Measurements from ENCODE around the gene ZNF529. TPM values are rescaled to one million over a fixed set of nuclear protein-coding genes. Genes with fewer than 3 reads are reported as not detected.
"Not testable (repeated sequence)": the region's sequence is repeated elsewhere in the genome, so short reads cannot be mapped to it uniquely, and the experiment has no call there.

The ZNF529 gene
- total and polyA plus RNA-seq, 4 donors, result 1.4 to 9.5 (median 3.0) TPM

DNA sequence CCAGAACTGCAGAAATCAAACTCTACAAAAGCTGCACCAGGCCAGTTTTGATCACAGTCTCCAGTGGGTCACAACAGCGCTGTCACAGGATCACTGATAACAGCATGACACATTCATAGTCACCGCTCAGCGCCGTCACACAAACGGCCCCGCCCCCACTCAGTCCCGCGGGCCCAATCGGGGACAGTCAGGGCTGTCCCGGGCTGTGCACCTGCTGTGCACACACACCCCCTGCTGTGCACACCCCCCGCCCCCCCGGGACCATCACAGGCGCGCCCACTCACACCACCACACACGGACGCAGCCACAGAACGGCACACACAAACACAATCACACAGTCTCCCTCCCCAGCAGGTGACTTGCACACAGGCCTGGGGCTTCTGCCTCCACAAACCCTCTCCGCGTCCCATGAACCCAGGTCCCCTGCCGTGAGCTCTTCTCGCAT is 31.6 kb upstream of the ZNF529 start:
- WGBS, result 2% methylated on average over 21 of the region's 21 CpGs
- DNase-seq (ENCODE audit: low spot score), result peak; percentile 82
- TF ChIP-seq JUND (IDR thresholded peaks at IDR 0.05) (no peak), RAD21 (IDR thresholded peaks at IDR 0.05) (no peak), NR2F2 (IDR thresholded peaks at IDR 0.05) (no peak), SP1 (IDR thresholded peaks at IDR 0.05) (no peak), HNF4G (IDR thresholded peaks at IDR 0.05) (no peak), YY1 (IDR thresholded peaks at IDR 0.05) (no peak), ZBTB33 (IDR thresholded peaks at IDR 0.05) (no peak), TAF1 (conservative IDR thresholded peaks at IDR 0.05) (no peak)

DNA sequence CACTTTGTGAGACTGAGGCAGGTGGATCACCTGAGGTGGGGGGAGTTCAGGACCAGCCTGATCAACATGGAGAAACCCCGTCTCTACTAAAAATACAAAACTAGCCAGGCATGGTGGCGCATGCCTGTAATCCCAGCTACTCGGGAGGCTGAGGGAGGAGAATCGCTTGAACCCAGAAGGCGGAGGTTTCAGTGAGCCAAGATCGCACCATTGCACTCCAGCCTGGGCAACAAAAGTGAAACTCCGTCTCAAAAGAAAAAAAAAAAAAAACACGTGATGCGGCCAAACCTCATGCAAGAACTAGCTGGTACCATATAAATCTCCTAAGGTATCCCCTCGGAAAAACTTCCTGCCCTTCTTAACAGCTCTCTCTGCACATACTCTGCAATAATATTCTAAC is 29.6 kb upstream of the ZNF529 start:
- not testable (repeated sequence) for H3K27me3 ChIP-seq (ENCODE audit: control insufficient read depth in 4 of 4, insufficient read depth in 4 of 4, low read length in 3 of 4); H3K9ac ChIP-seq (ENCODE audit: low read depth in 1 of 2, low read length in 2 of 2); H3K27ac ChIP-seq (ENCODE audit: low read depth in 1 of 2, low read length in 2 of 2); H3K4me1 ChIP-seq (ENCODE audit: control insufficient read depth in 4 of 4, insufficient read depth in 4 of 4, low read length in 3 of 4); DNase-seq (ENCODE audit: low spot score); H3K36me3 ChIP-seq (ENCODE audit: control insufficient read depth in 4 of 4, insufficient read depth in 3 of 4, low read depth in 1 of 4, low read length in 3 of 4); H3K4me3 ChIP-seq (ENCODE audit: low read depth in 1 of 3, low read length in 3 of 3)
- peaks cover 10 to 59% (median 26%) of the 10 kb centered on the region in 4 donors for H3K9me3 ChIP-seq (ENCODE audit: control insufficient read depth in 4 of 4, low read length in 3 of 4)
- 96% methylated on average over 10 of the region's 10 CpGs for WGBS

More for the DNA sequence above, 31.6 kb upstream of the ZNF529 start:
- Histone ChIP-seq H3K27ac (ENCODE audit: low read depth in 1 of 2, low read length in 2 of 2) (peak overlapping the region; percentile 51 to 58), H3K27me3 (ENCODE audit: control insufficient read depth in 4 of 4, insufficient read depth in 4 of 4, low read length in 3 of 4) (no peaks in the 10 kb centered on the region), H3K9ac (ENCODE audit: low read depth in 1 of 2, low read length in 2 of 2) (no peak overlapping the region), H3K4me3 (ENCODE audit: low read depth in 1 of 3, low read length in 3 of 3) (peak overlapping the region; percentile 62 to 77 (median 63)), H3K36me3 (ENCODE audit: control insufficient read depth in 4 of 4, insufficient read depth in 3 of 4, low read depth in 1 of 4, low read length in 3 of 4) (peaks cover 0 to 6% (median under 1%) of the 10 kb centered on the region in 4 donors), H3K9me3 (ENCODE audit: control insufficient read depth in 4 of 4, low read length in 3 of 4) (peaks cover 12 to 60% (median 35%) of the 10 kb centered on the region in 4 donors), H3K4me1 (ENCODE audit: control insufficient read depth in 4 of 4, insufficient read depth in 4 of 4, low read length in 3 of 4) (peaks cover 0 to 4% (median 3%) of the 10 kb centered on the region in 4 donors)

DNA sequence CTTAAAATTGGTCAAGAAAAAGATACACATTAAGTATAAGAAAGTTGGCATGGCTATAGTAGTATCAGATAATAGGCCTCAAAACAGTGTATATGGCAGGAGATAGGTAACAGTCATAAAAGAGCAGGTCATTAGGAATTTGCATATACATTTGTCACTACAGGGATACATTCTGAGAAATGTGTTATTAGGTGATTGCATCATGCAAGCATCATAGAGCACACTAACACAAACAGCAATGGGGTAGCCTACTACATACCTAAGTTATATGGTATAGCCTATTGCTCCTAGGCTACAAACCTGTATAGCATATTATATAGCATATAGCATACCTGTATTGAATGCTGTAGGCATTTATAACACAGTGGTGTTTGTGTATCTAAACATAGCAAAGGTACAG is 6.2 kb upstream of the ZNF529 start:
- H3K4me3 ChIP-seq (ENCODE audit: low read depth in 1 of 3, low read length in 3 of 3), result peak overlapping the region in 2 of 3 donors; percentile 41 to 47
- no peak for DNase-seq (ENCODE audit: low spot score)
- H3K27ac ChIP-seq (ENCODE audit: low read depth in 1 of 2, low read length in 2 of 2), result no peak overlapping the region
- peaks cover 13 to 42% (median 40%) of the 10 kb centered on the region in 4 donors for H3K36me3 ChIP-seq (ENCODE audit: control insufficient read depth in 4 of 4, insufficient read depth in 3 of 4, low read depth in 1 of 4, low read length in 3 of 4)
- H3K4me1 ChIP-seq (ENCODE audit: control insufficient read depth in 4 of 4, insufficient read depth in 4 of 4, low read length in 3 of 4), result peaks cover 2 to 5% (median 4%) of the 10 kb centered on the region in 4 donors
- peaks cover 17 to 49% (median 29%) of the 10 kb centered on the region in 4 donors for H3K9me3 ChIP-seq (ENCODE audit: control insufficient read depth in 4 of 4, low read length in 3 of 4)
- H3K9ac ChIP-seq (ENCODE audit: low read depth in 1 of 2, low read length in 2 of 2), result no peak overlapping the region
- TF ChIP-seq SP1 (IDR thresholded peaks at IDR 0.05) (no peak), HNF4G (IDR thresholded peaks at IDR 0.05) (no peak), RAD21 (IDR thresholded peaks at IDR 0.05) (no peak), NR2F2 (IDR thresholded peaks at IDR 0.05) (no peak), YY1 (IDR thresholded peaks at IDR 0.05) (no peak), TAF1 (conservative IDR thresholded peaks at IDR 0.05) (no peak), FOXA1 (IDR thresholded peaks at IDR 0.05) (no peak), HNF4A (conservative IDR thresholded peaks at IDR 0.05) (no peak), RXRA (IDR thresholded peaks at IDR 0.05) (no peak), ZBTB33 (IDR thresholded peaks at IDR 0.05) (no peak), EGR1 (IDR thresholded peaks at IDR 0.05; ENCODE audit: low read depth in 2 of 2) (no peak), MAX (IDR thresholded peaks at IDR 0.05) (no peak), REST (IDR thresholded peaks at IDR 0.05) (no peak), JUND (IDR thresholded peaks at IDR 0.05) (no peak), GABPA (IDR thresholded peaks at IDR 0.05 in 1 of 2, conservative IDR thresholded peaks at IDR 0.05 in 1 of 2) (no peak), FOXA2 (IDR thresholded peaks at IDR 0.05) (no peak)
- TF ChIP-seq, protein P1, sequence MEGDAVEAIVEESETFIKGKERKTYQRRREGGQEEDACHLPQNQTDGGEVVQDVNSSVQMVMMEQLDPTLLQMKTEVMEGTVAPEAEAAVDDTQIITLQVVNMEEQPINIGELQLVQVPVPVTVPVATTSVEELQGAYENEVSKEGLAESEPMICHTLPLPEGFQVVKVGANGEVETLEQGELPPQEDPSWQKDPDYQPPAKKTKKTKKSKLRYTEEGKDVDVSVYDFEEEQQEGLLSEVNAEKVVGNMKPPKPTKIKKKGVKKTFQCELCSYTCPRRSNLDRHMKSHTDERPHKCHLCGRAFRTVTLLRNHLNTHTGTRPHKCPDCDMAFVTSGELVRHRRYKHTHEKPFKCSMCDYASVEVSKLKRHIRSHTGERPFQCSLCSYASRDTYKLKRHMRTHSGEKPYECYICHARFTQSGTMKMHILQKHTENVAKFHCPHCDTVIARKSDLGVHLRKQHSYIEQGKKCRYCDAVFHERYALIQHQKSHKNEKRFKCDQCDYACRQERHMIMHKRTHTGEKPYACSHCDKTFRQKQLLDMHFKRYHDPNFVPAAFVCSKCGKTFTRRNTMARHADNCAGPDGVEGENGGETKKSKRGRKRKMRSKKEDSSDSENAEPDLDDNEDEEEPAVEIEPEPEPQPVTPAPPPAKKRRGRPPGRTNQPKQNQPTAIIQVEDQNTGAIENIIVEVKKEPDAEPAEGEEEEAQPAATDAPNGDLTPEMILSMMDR (IDR thresholded peaks at IDR 0.05; ENCODE audit: low read depth, low read length, missing input control), result no peak
- TF ChIP-seq, protein P2, sequence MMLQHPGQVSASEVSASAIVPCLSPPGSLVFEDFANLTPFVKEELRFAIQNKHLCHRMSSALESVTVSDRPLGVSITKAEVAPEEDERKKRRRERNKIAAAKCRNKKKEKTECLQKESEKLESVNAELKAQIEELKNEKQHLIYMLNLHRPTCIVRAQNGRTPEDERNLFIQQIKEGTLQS (IDR thresholded peaks at IDR 0.05), result no peak
- no peaks in the 10 kb centered on the region for H3K27me3 ChIP-seq (ENCODE audit: control insufficient read depth in 4 of 4, insufficient read depth in 4 of 4, low read length in 3 of 4)
